ENCODE results near the gene B3GNT3. TPM values are rescaled to one million over a fixed set of nuclear protein-coding genes. Genes with fewer than 3 reads are reported as not detected.
A peak's percentile ranks its signal among the peaks of the same experiment; 100 is the strongest.

B3GNT3 gene
- total RNA-seq, 4 donors from 2014 or later: 0.78 to 1.3 TPM; not detected in 2

- no peak for DNase-seq
- intact Hi-C loops (cut with DNase I): no loop called here
- no peaks in the 10 kb centered on the region for H3K9me3 ChIP-seq
- no peak overlapping the region for H3K4me3 ChIP-seq (replicated peaks in 1 of 3)
- H3K27ac ChIP-seq: no peak overlapping the region
- H3K4me1 ChIP-seq: no peaks in the 10 kb centered on the region
- TF ChIP-seq, protein P1, sequence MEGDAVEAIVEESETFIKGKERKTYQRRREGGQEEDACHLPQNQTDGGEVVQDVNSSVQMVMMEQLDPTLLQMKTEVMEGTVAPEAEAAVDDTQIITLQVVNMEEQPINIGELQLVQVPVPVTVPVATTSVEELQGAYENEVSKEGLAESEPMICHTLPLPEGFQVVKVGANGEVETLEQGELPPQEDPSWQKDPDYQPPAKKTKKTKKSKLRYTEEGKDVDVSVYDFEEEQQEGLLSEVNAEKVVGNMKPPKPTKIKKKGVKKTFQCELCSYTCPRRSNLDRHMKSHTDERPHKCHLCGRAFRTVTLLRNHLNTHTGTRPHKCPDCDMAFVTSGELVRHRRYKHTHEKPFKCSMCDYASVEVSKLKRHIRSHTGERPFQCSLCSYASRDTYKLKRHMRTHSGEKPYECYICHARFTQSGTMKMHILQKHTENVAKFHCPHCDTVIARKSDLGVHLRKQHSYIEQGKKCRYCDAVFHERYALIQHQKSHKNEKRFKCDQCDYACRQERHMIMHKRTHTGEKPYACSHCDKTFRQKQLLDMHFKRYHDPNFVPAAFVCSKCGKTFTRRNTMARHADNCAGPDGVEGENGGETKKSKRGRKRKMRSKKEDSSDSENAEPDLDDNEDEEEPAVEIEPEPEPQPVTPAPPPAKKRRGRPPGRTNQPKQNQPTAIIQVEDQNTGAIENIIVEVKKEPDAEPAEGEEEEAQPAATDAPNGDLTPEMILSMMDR (IDR thresholded peaks at IDR 0.05): no peak
- TF ChIP-seq POLR2A (IDR thresholded peaks at IDR 0.05): no peak
- H3K27me3 ChIP-seq: no peaks in the 10 kb centered on the region
- no peaks in the 10 kb centered on the region for H3K36me3 ChIP-seq
- WGBS, 2 donors: 62 to 68% methylated on average over 8 of the region's 8 CpGs
Measured at GRCh38 chr19:17824339-17824738, 29.4 kb downstream of the B3GNT3 start.

DNA sequence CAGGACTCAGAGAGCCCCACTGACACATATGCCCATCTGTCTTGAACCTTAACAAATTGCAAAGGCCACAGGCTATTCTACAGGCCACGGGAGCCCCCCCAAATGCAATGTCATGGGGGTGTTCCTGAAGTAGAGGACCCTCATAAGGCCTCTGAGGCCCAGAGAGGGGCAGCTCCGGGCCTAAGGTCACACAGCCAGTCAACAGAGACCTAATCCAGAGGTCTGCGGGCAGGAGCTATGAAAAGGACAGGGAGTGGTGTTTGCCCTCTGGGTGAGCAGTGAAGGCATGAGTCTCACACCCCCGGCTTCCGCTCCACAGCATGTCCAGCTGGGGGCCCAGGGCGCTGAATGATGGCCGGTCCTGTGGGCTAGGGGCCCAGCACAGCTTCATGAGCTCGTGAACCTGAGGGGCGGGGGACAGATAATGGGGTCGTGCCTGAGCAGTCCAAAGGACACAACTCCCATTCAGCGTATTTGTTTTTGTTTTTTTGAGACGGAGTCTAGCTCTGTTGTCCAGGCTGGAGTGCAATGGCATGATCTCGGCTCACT, 31.6 kb downstream of the B3GNT3 start:
- Histone ChIP-seq H3K27ac (no peak overlapping the region), H3K27me3 (peaks cover 9% of the 10 kb centered on the region), H3K36me3 (no peaks in the 10 kb centered on the region), H3K4me1 (peaks cover 0 to 5% of the 10 kb centered on the region in 2 donors), H3K9me3 (no peaks in the 10 kb centered on the region), H3K4me3 (replicated peaks in 1 of 3) (no peak overlapping the region)
- intact Hi-C loops (cut with DNase I): no loop called here
- TF ChIP-seq, protein P1 (IDR thresholded peaks at IDR 0.05): no peak
- TF ChIP-seq POLR2A (IDR thresholded peaks at IDR 0.05): no peak
- 81 to 88% methylated on average over 12 to 13 of the region's 13 CpGs for WGBS, 2 donors
- no peak for DNase-seq

GRCh38 chr19:17829855-17830566, 35.1 kb downstream of the B3GNT3 start:
- Histone ChIP-seq H3K36me3 (no peaks in the 10 kb centered on the region), H3K9me3 (no peaks in the 10 kb centered on the region), H3K27ac (peak overlapping the region in 1 of 3 donors; percentile 13), H3K27me3 (peaks cover 9% of the 10 kb centered on the region), H3K4me3 (replicated peaks in 1 of 3) (no peak overlapping the region), H3K4me1 (peaks cover 0 to 5% of the 10 kb centered on the region in 2 donors)
- intact Hi-C loops (cut with DNase I): no loop called here
- 19 to 20% methylated on average over 22 to 28 of the region's 29 CpGs for WGBS, 2 donors
- TF ChIP-seq POLR2A (IDR thresholded peaks at IDR 0.05): no peak
- TF ChIP-seq, protein P1 (IDR thresholded peaks at IDR 0.05): no peak
- no peak for DNase-seq

DNA sequence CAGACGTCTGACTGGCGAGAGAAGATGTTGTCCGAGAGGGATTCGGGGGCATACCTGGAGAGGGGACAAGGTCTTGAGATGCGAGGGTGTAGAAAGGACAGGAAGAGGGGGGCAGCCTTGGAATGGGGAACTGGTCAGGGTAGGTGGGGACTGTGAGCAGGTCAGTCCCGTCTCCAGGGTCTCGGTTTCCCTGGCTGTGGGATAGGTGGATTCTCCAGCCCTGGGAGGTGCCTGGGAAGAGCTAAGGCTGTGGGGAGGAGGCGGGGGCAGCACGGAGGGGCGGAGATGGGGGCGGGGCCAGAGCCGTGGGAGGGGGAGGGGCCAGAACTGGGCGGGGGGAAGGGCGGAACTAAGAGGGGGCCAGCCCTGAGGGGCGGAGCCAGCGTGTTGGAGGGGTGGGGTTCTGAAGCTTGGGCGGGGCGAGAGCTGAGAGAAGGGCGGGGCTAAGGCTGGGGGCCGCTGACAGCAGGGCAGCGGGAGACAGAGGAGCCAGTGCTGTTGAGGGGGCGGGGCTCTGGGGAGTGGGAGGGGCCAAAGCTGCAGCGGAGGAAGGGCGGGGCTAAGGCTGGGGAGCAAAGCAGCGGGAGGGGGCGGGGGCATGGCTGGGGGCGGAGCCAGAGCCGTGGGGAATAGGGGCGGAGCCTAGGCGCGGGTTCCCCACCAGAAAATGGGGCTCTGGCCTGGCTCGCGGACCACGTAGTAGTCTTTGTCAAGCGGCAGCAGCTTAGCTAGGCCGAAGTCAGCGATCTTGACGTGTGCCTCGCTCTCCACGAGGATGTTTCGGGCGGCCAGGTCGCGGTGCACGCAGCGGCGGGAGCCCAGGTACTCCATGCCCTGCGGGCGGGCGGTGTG, 35.9 kb downstream of the B3GNT3 start:
- intact Hi-C loops (cut with DNase I): no loop called here
- 21 to 39% methylated on average over 13 to 21 of the region's 50 CpGs for WGBS, 2 donors
- Histone ChIP-seq H3K9me3 (no peaks in the 10 kb centered on the region), H3K27me3 (peaks cover 9% of the 10 kb centered on the region), H3K4me1 (peaks cover 0 to 5% of the 10 kb centered on the region in 2 donors), H3K4me3 (replicated peaks in 1 of 3) (no peak overlapping the region), H3K27ac (peak overlapping the region in 1 of 3 donors; percentile 13), H3K36me3 (no peaks in the 10 kb centered on the region)
- no peak for DNase-seq
- TF ChIP-seq, protein P1 (IDR thresholded peaks at IDR 0.05): no peak

Measured in thyroid gland (tissue), 4 donors.